Body of pancreas (tissue), 4 donors: ENCODE results near the gene CREG2. TPM values are rescaled to one million over a fixed set of nuclear protein-coding genes. Genes with fewer than 3 reads are reported as not detected.

Experiments used
- ATAC-seq: fragments of 150-250 bp; one replicate; pipeline ENCODE4 v1.9.1; 2016
- DNase-seq, 4 donors: peaks; one replicate each; pipeline ENCODE4 v3.0.0-alpha.2; 2019
- H3K27ac ChIP-seq, 4 donors: fragments of 200-600 bp; sonication (generic); 1 replicate in 3 of 4; 2 replicates in 1 of 4; pipeline versions ENCODE4 v1.5.1 to v1.6.1; 2016 to 2019; ENCODE audit warnings: mild to moderate bottlenecking in 1 of 4, mixed read lengths in 1 of 4, moderate library complexity in 1 of 4
- H3K27me3 ChIP-seq, 2 donors: fragments of 200-600 bp; sonication (generic); one replicate each; pipeline ENCODE4 v1.6.0; 2016; ENCODE audit warnings: mild to moderate bottlenecking in 1 of 2
- H3K36me3 ChIP-seq, 2 donors: fragments of 200-600 bp; sonication (generic); replicated peaks in 1 of 2; 2 replicates each; pipeline ENCODE4 v1.5.1; 2016; ENCODE audit warnings: low read depth in 2 of 2; ENCODE audit not compliant: insufficient read depth in 1 of 2
- H3K4me1 ChIP-seq: fragments of 200-600 bp; sonication (generic); one replicate; pipeline ENCODE4 v1.6.0; 2016
- H3K4me3 ChIP-seq, 2 donors: fragments of 200-600 bp; sonication (generic); 1 replicate in 1 of 2; 2 replicates in 1 of 2; pipeline ENCODE4 v1.5.1; 2016 to 2019
- H3K9me3 ChIP-seq, 3 donors: fragments of 200-600 bp; sonication (generic); 1 replicate in 2 of 3; 2 replicates in 1 of 3; pipeline ENCODE4 v1.5.1; 2016
- POLR2A ChIP-seq, 3 donors: fragments of 450-650 bp; IDR thresholded peaks; one replicate each; pipeline ENCODE4 v1.6.1; 2016; ENCODE audit warnings: antibody characterized with exemption in 3 of 3, mild to moderate bottlenecking in 2 of 3
- WGBS, 2 donors: methylation state at CpG; one replicate each; pipeline ENCODE4 v1.1.5; 2017; 5-methylcytosine and 5-hydroxymethylcytosine counted together
- intact Hi-C: fragments of 100-400 bp; cut with DNase I; formaldehyde crosslinking; loops from one replicate; pipeline ENCODE4 v1.15.1; 2023
- total RNA-seq, 2 donors: library from RNA; depleted of rRNA; stranded (reverse); fragments of >200 nt; gene quantifications; one replicate each; pipeline ENCODE4 v1.1.0, GENCODE V29; 2016
- TF ChIP-seq, protein P1 (sequence below), 7 experiments: fragments of 450-650 bp in 4 of 7; fragments of 200-600 bp in 3 of 7; sonication (generic) in 3 of 7; IDR thresholded peaks; one replicate each; pipeline ENCODE4 v1.5.1; 2016 to 2019; ENCODE audit warnings: antibody characterized with exemption in 7 of 7

Gene CREG2
- total RNA-seq, 2 donors from 2014 or later: not detected

DNA sequence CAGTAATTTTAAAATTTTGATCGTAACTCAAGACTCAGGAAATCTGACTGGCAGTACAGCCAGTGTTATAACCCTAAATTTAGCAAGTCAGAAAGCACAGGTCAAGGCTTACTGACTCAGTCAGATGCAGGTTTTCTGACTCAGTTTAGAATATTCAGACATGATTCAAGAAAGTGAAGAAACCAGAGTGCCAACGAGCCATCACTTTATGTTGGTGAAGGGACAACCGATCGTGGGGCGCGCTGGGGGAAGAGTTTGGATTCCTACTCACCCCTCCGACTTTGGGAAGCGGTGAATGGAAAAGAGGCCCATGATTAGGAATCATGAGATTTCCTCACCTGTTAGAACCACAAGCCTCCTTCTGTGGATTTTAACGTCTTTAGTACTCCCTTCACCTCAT is 79.8 kb downstream of the CREG2 start:
- no peaks in the 10 kb centered on the region for H3K27me3 ChIP-seq
- intact Hi-C loops: no loop called here
- WGBS, 2 donors: 11 to 23% methylated on average over 9 of the region's 9 CpGs
- TF ChIP-seq, protein P1, sequence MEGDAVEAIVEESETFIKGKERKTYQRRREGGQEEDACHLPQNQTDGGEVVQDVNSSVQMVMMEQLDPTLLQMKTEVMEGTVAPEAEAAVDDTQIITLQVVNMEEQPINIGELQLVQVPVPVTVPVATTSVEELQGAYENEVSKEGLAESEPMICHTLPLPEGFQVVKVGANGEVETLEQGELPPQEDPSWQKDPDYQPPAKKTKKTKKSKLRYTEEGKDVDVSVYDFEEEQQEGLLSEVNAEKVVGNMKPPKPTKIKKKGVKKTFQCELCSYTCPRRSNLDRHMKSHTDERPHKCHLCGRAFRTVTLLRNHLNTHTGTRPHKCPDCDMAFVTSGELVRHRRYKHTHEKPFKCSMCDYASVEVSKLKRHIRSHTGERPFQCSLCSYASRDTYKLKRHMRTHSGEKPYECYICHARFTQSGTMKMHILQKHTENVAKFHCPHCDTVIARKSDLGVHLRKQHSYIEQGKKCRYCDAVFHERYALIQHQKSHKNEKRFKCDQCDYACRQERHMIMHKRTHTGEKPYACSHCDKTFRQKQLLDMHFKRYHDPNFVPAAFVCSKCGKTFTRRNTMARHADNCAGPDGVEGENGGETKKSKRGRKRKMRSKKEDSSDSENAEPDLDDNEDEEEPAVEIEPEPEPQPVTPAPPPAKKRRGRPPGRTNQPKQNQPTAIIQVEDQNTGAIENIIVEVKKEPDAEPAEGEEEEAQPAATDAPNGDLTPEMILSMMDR (IDR thresholded peaks at IDR 0.05): no peak
- no peak for TF ChIP-seq POLR2A (IDR thresholded peaks at IDR 0.05)
- H3K4me3 ChIP-seq: peak overlapping the region; percentile 73 to 86
- H3K9me3 ChIP-seq: no peaks in the 10 kb centered on the region
- H3K36me3 ChIP-seq: no peaks in the 10 kb centered on the region
- no peak for DNase-seq
- no peak for ATAC-seq
- peak overlapping the region; percentile 58 to 93 (median 88) for H3K27ac ChIP-seq
- peaks cover 60% of the 10 kb centered on the region for H3K4me1 ChIP-seq

DNA sequence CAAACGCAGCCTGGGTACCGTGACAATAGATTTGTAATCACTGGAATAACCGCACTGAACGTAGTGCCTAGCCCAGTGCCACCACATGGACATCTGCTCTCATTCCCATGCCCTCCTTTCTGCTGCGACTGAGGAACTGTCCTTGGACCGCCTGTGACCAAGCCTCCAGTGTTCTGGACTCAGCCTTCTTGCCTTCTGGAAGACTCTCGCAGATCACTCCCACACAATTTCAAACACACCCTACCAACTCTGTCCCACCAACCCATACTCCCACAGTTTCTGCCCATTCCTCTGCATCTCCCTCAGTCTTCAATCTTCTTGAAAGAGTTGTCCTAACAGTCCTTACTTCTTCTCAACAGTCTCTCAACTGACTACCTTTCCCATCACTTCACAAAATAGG is 80.9 kb downstream of the CREG2 start:
- 11 to 22% methylated on average over 7 of the region's 7 CpGs for WGBS, 2 donors
- intact Hi-C loops: no loop called here
- ATAC-seq (peak; percentile 9), DNase-seq (peak; percentile 50 to 67 (median 60))
- Histone ChIP-seq H3K4me3 (peak overlapping the region in 1 of 2 donors; percentile 73), H3K9me3 (no peaks in the 10 kb centered on the region), H3K27ac (peak overlapping the region; percentile 46 to 93 (median 88)), H3K36me3 (no peaks in the 10 kb centered on the region), H3K4me1 (peaks cover 64% of the 10 kb centered on the region), H3K27me3 (no peaks in the 10 kb centered on the region)
- TF ChIP-seq, protein P1 (IDR thresholded peaks at IDR 0.05): no peak
- peak in 1 of 3 donors; percentile 30 for TF ChIP-seq POLR2A (IDR thresholded peaks at IDR 0.05)

DNA sequence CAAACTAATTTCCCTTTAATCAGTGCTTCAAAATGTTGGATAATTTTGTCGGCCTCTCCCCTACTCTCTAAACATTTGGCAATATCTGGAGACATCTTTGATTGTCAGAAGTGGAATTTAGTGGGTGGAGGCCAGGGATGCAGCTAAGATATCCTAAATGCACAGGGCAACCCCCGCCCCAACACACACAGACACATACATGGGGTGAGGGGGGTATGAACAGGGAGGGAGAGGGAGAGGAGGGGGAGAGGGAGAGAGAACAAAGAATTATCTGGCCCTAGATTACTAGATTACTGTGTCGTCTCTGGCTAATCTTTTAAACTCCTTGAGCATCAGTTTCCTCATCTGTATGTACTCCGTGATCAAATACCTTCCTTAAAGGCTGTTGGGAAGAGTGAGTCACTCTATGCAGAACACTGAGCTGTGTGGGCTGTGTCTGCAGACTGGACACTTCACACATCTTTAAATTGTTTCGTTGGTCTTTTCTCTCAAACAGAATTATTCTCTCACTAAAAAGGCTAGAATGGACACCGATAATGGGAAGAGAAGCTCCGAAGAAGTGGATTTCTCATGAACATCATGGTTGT is 81.7 kb downstream of the CREG2 start:
- TF ChIP-seq POLR2A (IDR thresholded peaks at IDR 0.05): no peak
- TF ChIP-seq, protein P1 (IDR thresholded peaks at IDR 0.05): no peak
- ATAC-seq: no peak
- no peak for DNase-seq
- WGBS, 2 donors: 58 to 60% methylated on average over 7 of the region's 7 CpGs
- peak overlapping the region in 3 of 4 donors; percentile 86 to 93 (median 89) for H3K27ac ChIP-seq
- peaks cover 64% of the 10 kb centered on the region for H3K4me1 ChIP-seq
- H3K4me3 ChIP-seq: no peak overlapping the region
- no peaks in the 10 kb centered on the region for H3K27me3 ChIP-seq
- H3K9me3 ChIP-seq: no peaks in the 10 kb centered on the region
- intact Hi-C loops: no loop called here
- no peaks in the 10 kb centered on the region for H3K36me3 ChIP-seq

DNA sequence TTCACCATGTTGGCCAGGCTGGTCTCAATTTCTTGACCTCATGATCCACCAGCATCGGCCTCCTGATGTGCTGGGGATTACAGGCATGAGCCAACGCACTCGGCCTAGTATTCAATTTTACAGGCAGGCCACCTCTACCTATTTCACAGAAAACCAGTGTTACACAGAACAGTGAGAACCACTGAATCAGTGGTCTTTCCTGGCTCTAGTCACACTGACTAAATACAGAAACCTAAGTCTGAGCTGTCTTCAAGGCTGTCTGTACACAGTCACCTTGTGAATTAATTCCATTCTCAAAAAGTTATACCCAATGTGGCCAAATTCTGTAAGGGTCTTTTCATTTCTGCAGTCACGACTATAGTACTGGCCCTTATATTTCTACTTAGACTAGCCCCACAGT is 82.3 kb downstream of the CREG2 start:
- ATAC-seq: no peak
- Histone ChIP-seq H3K27me3 (no peaks in the 10 kb centered on the region), H3K9me3 (no peaks in the 10 kb centered on the region), H3K27ac (peak overlapping the region in 1 of 4 donors; percentile 93), H3K36me3 (no peaks in the 10 kb centered on the region), H3K4me3 (no peak overlapping the region), H3K4me1 (peaks cover 67% of the 10 kb centered on the region)
- intact Hi-C loops: no loop called here
- TF ChIP-seq, protein P1 (IDR thresholded peaks at IDR 0.05): no peak
- TF ChIP-seq POLR2A (IDR thresholded peaks at IDR 0.05): no peak
- WGBS, 2 donors: 85 to 86% methylated on average over 4 of the region's 4 CpGs
- no peak for DNase-seq

DNA sequence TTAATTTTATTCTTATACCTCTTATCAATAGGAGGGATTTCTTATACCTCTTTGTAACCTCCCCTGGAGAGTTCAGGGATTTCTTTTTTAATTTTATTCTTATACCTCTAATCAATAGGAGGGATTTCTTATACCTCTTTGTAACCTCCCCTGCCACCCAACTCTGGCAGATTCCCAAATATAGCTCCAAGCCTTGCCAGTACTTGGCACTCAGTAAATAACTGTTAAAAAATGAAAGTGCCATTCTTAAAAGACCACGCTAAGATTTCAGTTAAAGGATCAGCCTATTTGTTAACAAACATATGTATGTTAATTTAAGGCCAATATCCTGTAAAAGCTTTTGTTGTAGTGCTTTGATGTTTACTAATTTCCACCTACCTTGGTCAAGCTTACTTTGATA is 83.6 kb downstream of the CREG2 start:
- ATAC-seq (no peak), DNase-seq (no peak)
- 52 to 54% methylated on average over 1 of the region's 1 CpG for WGBS, 2 donors
- intact Hi-C loops: no loop called here
- no peaks in the 10 kb centered on the region for H3K36me3 ChIP-seq
- peaks cover 65% of the 10 kb centered on the region for H3K4me1 ChIP-seq
- H3K9me3 ChIP-seq: no peaks in the 10 kb centered on the region
- no peak overlapping the region for H3K27ac ChIP-seq
- no peak overlapping the region for H3K4me3 ChIP-seq
- H3K27me3 ChIP-seq: no peaks in the 10 kb centered on the region
- TF ChIP-seq, protein P1 (IDR thresholded peaks at IDR 0.05): no peak
- no peak for TF ChIP-seq POLR2A (IDR thresholded peaks at IDR 0.05)
